Caco-2 (cell line): ENCODE results near the gene TMEM145. TPM values are rescaled to one million over a fixed set of nuclear protein-coding genes. Genes with fewer than 3 reads are reported as not detected.

Experiments
- BruUV-seq: library from RNA; stranded (reverse); fragments of 400-500 nt; replicated peaks from 2 replicates; lab custom pipeline; 2021; lab: Mats Ljungman, UMichigan
- CTCF ChIA-PET: fragments of 300-600 bp; sonication (Branson Sonifier 250); formaldehyde crosslinking; loops from one replicate; lab custom pipeline; 2022; ENCODE audit warnings: antibody characterized with exemption; lab: Charles Lee
- POLR2A ChIA-PET: fragments of 300-600 bp; sonication (Branson Sonifier 250); formaldehyde crosslinking; loops from one replicate; lab custom pipeline; 2022; ENCODE audit warnings: antibody characterized with exemption; lab: Charles Lee
- DNase-seq, 2 experiments: peaks; one replicate each; pipeline versions ENCODE4 v3.0.0 to v3.0.0-alpha.2; 2020 to 2022
- H3K27me3 ChIP-seq: replicated peaks from 2 replicates; pipeline ENCODE4 v1.6.0; 2011; ENCODE audit warnings: low read length; ENCODE audit not compliant: control insufficient read depth, insufficient read depth
- H3K36me3 ChIP-seq: 2 replicates; pipeline ENCODE4 v1.5.1; 2011; ENCODE audit warnings: low read length; ENCODE audit not compliant: control insufficient read depth, insufficient read depth
- H3K4me1 ChIP-seq: fragments of 250-450 bp; sonication (Bioruptor Pico); 2 replicates; pipeline ENCODE4 v1.5.1; 2020; ENCODE audit warnings: mild to moderate bottlenecking
- H3K4me3 ChIP-seq: 2 replicates; pipeline ENCODE4 v1.5.1; 2011; ENCODE audit warnings: low read depth, mild to moderate bottlenecking, control low read depth, low read length
- H3K9me3 ChIP-seq: fragments of 250-450 bp; sonication (Bioruptor Pico); 2 replicates; pipeline ENCODE4 v1.5.1; 2020; ENCODE audit warnings: mild to moderate bottlenecking, moderate library complexity
- H3K27ac Mint-ChIP-seq: one replicate; pipeline ENCODE4 v1.8.0; 2022; ENCODE audit warnings: mixed read lengths; ENCODE audit not compliant: unreplicated experiment
- H3K27me3 Mint-ChIP-seq: one replicate; pipeline ENCODE4 v1.8.0; 2022; ENCODE audit warnings: mixed read lengths; ENCODE audit not compliant: insufficient read depth, unreplicated experiment
- H3K36me3 Mint-ChIP-seq: one replicate; pipeline ENCODE4 v1.8.0; 2022; ENCODE audit warnings: mild to moderate bottlenecking, mixed read lengths; ENCODE audit not compliant: insufficient read depth, unreplicated experiment
- H3K4me1 Mint-ChIP-seq: one replicate; pipeline ENCODE4 v1.8.0; 2022; ENCODE audit warnings: low read depth, mixed read lengths; ENCODE audit not compliant: unreplicated experiment
- H3K4me3 Mint-ChIP-seq: one replicate; pipeline ENCODE4 v1.8.0; 2022; ENCODE audit warnings: mild to moderate bottlenecking, moderate library complexity, mixed read lengths; ENCODE audit not compliant: unreplicated experiment
- H3K9me3 Mint-ChIP-seq: one replicate; pipeline ENCODE4 v1.8.0; 2022; ENCODE audit warnings: mixed read lengths; ENCODE audit not compliant: unreplicated experiment
- CTCF ChIP-seq, 2 experiments: fragments of 200-600 bp in 1 of 2; IDR thresholded peaks; 1 replicate in 1 of 2; 2 replicates in 1 of 2; pipeline versions ENCODE4 v1.5.1 to v1.8.0; 2011 to 2022; ENCODE audit warnings: antibody characterized with exemption in 1 of 2, control low read depth in 1 of 2, inconsistent platforms in 1 of 2, low read depth in 1 of 2, low read length in 1 of 2, mild to moderate bottlenecking in 1 of 2, moderate library complexity in 1 of 2; ENCODE audit not compliant: insufficient read depth in 1 of 2, severe bottlenecking in 1 of 2, unreplicated experiment in 1 of 2
- intact Hi-C: fragments of 100-400 bp; cut with micrococcal nuclease; formaldehyde crosslinking; loops from one replicate; pipeline ENCODE4 v1.10.0; 2022; ENCODE audit not compliant: unreplicated experiment
- total RNA-seq: library from RNA; stranded (reverse); gene quantifications from 2 replicates; pipeline ENCODE4 v1.2.3, GENCODE V29; 2022

Gene TMEM145
- total RNA-seq, 1 experiment from 2014 or later, result 2.2 TPM

- Mint-ChIP-seq H3K4me1 (peaks cover 14% of the 10 kb centered on the region), H3K4me3 (no peak overlapping the region), H3K9me3 (no peaks in the 10 kb centered on the region), H3K27ac (peak overlapping the region; percentile 51), H3K36me3 (peaks cover 49% of the 10 kb centered on the region), H3K27me3 (no peaks in the 10 kb centered on the region)
- ChIA-PET CTCF (no interaction called here), POLR2A (no interaction called here)
- Histone ChIP-seq H3K27me3 (no peaks in the 10 kb centered on the region), H3K4me3 (no peak overlapping the region), H3K4me1 (0 out of 2 replicates have a peak, but pooled peaks cover 6% of the 10 kb centered on the region), H3K9me3 (no peaks in the 10 kb centered on the region), H3K36me3 (peaks cover 6% of the 10 kb centered on the region)
- intact Hi-C loops, result no loop called here
- no peak for TF ChIP-seq CTCF (IDR thresholded peaks at IDR 0.05; ENCODE audit: insufficient read depth in 1 of 2, low read depth in 1 of 2, low read length in 1 of 2, severe bottlenecking in 1 of 2, unreplicated experiment in 1 of 2)
- DNase-seq, result no peak
- BruUV-seq, result no TSS peak
Observed at GRCh38 chr19:42292963-42293362, 20.1 kb upstream of the TMEM145 start.

GRCh38 chr19:42293540-42293939, 19.6 kb upstream of the TMEM145 start:
- Histone ChIP-seq H3K4me3 (no peak overlapping the region), H3K27me3 (no peaks in the 10 kb centered on the region), H3K4me1 (0 out of 2 replicates have a peak, but pooled peaks cover 6% of the 10 kb centered on the region), H3K36me3 (peaks cover 6% of the 10 kb centered on the region), H3K9me3 (no peaks in the 10 kb centered on the region)
- peak overlapping the region; percentile 51 for H3K27ac Mint-ChIP-seq
- ChIA-PET CTCF (interaction anchor here (0.6 kb wide), 1 partner anchor 48 kb away, joined by 4 read pairs; no protein-coding TSS in a partner anchor), POLR2A (no interaction called here)
- no peaks in the 10 kb centered on the region for H3K27me3 Mint-ChIP-seq
- intact Hi-C loops, result no loop called here
- no peak overlapping the region for H3K4me3 Mint-ChIP-seq
- no TSS peak for BruUV-seq
- peaks cover 14% of the 10 kb centered on the region for H3K4me1 Mint-ChIP-seq
- peak in 1 of 2 experiments; percentile 35 for DNase-seq
- H3K36me3 Mint-ChIP-seq, result peaks cover 50% of the 10 kb centered on the region
- TF ChIP-seq CTCF (IDR thresholded peaks at IDR 0.05; ENCODE audit: insufficient read depth in 1 of 2, low read depth in 1 of 2, low read length in 1 of 2, severe bottlenecking in 1 of 2, unreplicated experiment in 1 of 2), result peak in 1 of 2 experiments; percentile 32
- H3K9me3 Mint-ChIP-seq, result no peaks in the 10 kb centered on the region

GRCh38 chr19:42293948-42294347, 19.2 kb upstream of the TMEM145 start:
- POLR2A ChIA-PET, result no interaction called here
- Histone ChIP-seq H3K4me1 (0 out of 2 replicates have a peak, but pooled peaks cover 6% of the 10 kb centered on the region), H3K9me3 (no peaks in the 10 kb centered on the region), H3K27me3 (no peaks in the 10 kb centered on the region), H3K36me3 (peaks cover 6% of the 10 kb centered on the region), H3K4me3 (no peak overlapping the region)
- Mint-ChIP-seq H3K9me3 (no peaks in the 10 kb centered on the region), H3K27ac (no peak overlapping the region), H3K4me1 (peaks cover 14% of the 10 kb centered on the region), H3K4me3 (no peak overlapping the region), H3K27me3 (no peaks in the 10 kb centered on the region), H3K36me3 (peaks cover 54% of the 10 kb centered on the region)
- DNase-seq, result no peak
- no TSS peak for BruUV-seq
- TF ChIP-seq CTCF (IDR thresholded peaks at IDR 0.05; ENCODE audit: insufficient read depth in 1 of 2, low read depth in 1 of 2, low read length in 1 of 2, severe bottlenecking in 1 of 2, unreplicated experiment in 1 of 2), result no peak
- intact Hi-C loops, result no loop called here
- CTCF ChIA-PET, result interaction anchor here (0.6 kb wide), 1 partner anchor 48 kb away, joined by 4 read pairs; no protein-coding TSS in a partner anchor
